CD8-positive, alpha-beta memory T cell (primary cell): ENCODE results near the gene TBC1D16. TPM values are rescaled to one million over a fixed set of nuclear protein-coding genes. Genes with fewer than 3 reads are reported as not detected.
A peak's percentile ranks its signal among the peaks of the same experiment; 100 is the strongest.

Source experiments
- CTCF ChIA-PET: fragments of 350-600 bp; sonication (Branson Sonifier 250); formaldehyde crosslinking; loops from one replicate; lab custom pipeline; 2021; ENCODE audit warnings: antibody characterized with exemption; lab: Charles Lee
- POLR2A ChIA-PET: fragments of 350-600 bp; sonication (Branson Sonifier 250); formaldehyde crosslinking; loops from one replicate; lab custom pipeline; 2021; ENCODE audit warnings: antibody characterized with exemption; lab: Charles Lee
- DNase-seq, 5 donors: peaks; one replicate each; pipeline versions ENCODE4 v3.0.0 to v3.0.0-alpha.2; 2020 to 2022; ENCODE audit warnings: mixed read lengths in 1 of 5
- H3K27ac ChIP-seq: one replicate; pipeline ENCODE4 v1.7.0; 2013; ENCODE audit warnings: low read depth, mild to moderate bottlenecking, low read length, moderate library complexity
- H3K27me3 ChIP-seq: 2 replicates; pipeline ENCODE4 v1.7.0; 2013; ENCODE audit warnings: low read length, mild to moderate bottlenecking; ENCODE audit not compliant: insufficient read depth, poor library complexity, severe bottlenecking
- H3K36me3 ChIP-seq: 2 replicates; pipeline ENCODE4 v1.7.0; 2013; ENCODE audit warnings: mild to moderate bottlenecking, low read length, moderate library complexity; ENCODE audit not compliant: insufficient read depth
- H3K4me1 ChIP-seq: 2 replicates; pipeline ENCODE4 v1.7.0; 2013; ENCODE audit warnings: mild to moderate bottlenecking, low read length, moderate library complexity; ENCODE audit not compliant: insufficient read depth
- H3K4me3 ChIP-seq: 2 replicates; pipeline ENCODE4 v1.7.0; 2013; ENCODE audit warnings: mild to moderate bottlenecking, low read length
- H3K9me3 ChIP-seq: 2 replicates; pipeline ENCODE4 v1.7.0; 2013; ENCODE audit warnings: mild to moderate bottlenecking, low read length
- H3K27ac Mint-ChIP-seq, 8 donors: one replicate each; pipeline ENCODE4 v1.8.0; 2020 to 2021; ENCODE audit warnings: mixed read lengths in 8 of 8, mild to moderate bottlenecking in 6 of 8, inconsistent platforms in 3 of 8, moderate library complexity in 3 of 8
- H3K27me3 Mint-ChIP-seq, 2 donors: one replicate each; pipeline ENCODE4 v1.8.0; 2020 to 2021; ENCODE audit warnings: mixed read lengths in 2 of 2, mild to moderate bottlenecking in 1 of 2, moderate library complexity in 1 of 2
- H3K36me3 Mint-ChIP-seq, 3 donors: one replicate each; pipeline ENCODE4 v1.8.0; 2020 to 2021; ENCODE audit warnings: mixed read lengths in 3 of 3, inconsistent platforms in 1 of 3, mild to moderate bottlenecking in 1 of 3
- H3K4me1 Mint-ChIP-seq, 3 donors: one replicate each; pipeline ENCODE4 v1.8.0; 2020 to 2021; ENCODE audit warnings: mixed read lengths in 3 of 3, inconsistent platforms in 1 of 3, mild to moderate bottlenecking in 1 of 3
- H3K4me3 Mint-ChIP-seq, 7 donors: one replicate each; pipeline ENCODE4 v1.8.0; 2020 to 2021; ENCODE audit warnings: mixed read lengths in 7 of 7, mild to moderate bottlenecking in 6 of 7, moderate library complexity in 4 of 7, inconsistent platforms in 2 of 7
- H3K9me3 Mint-ChIP-seq, 5 donors: one replicate each; pipeline ENCODE4 v1.8.0; 2020 to 2022; ENCODE audit warnings: mixed read lengths in 5 of 5, mild to moderate bottlenecking in 3 of 5, moderate library complexity in 2 of 5, inconsistent platforms in 1 of 5
- polyA plus RNA-seq: library from polyadenylated mRNA; unstranded; fragments of 300-500 nt; fragmentation: Illumina TruSeq; gene quantifications from one replicate; pipeline ENCODE4 v1.2.3, GENCODE V29; 2021
- total RNA-seq, 2 experiments: library from RNA; stranded (reverse); gene quantifications; one replicate each; pipeline ENCODE4 v1.2.3, GENCODE V29; 2021

The TBC1D16 gene
- total and polyA plus RNA-seq, 3 experiments from 2014 or later, result 0.33 to 4.3 (median 3.5) TPM

GRCh38 chr17:79942591-79943346 is 92.9 kb downstream of the TBC1D16 start:
- Histone ChIP-seq H3K9me3 (no peaks in the 10 kb centered on the region), H3K27me3 (no peaks in the 10 kb centered on the region), H3K36me3 (no peaks in the 10 kb centered on the region), H3K27ac (no peak overlapping the region), H3K4me1 (peaks cover 12% of the 10 kb centered on the region), H3K4me3 (no peak overlapping the region)
- DNase-seq, result peak in 3 of 5 donors; percentile 14 to 43 (median 27)
- peak overlapping the region in 4 of 7 donors; percentile 39 to 79 (median 54) for H3K4me3 Mint-ChIP-seq
- H3K4me1 Mint-ChIP-seq, result peaks cover 9 to 14% (median 11%) of the 10 kb centered on the region in 3 donors
- ChIA-PET CTCF (no interaction called here), POLR2A (no interaction called here)
- H3K27me3 Mint-ChIP-seq, result peaks cover 4% of the 10 kb centered on the region in 2 donors
- H3K27ac Mint-ChIP-seq, result peak overlapping the region in 6 of 8 donors; percentile 23 to 86 (median 46)
- peaks cover 0 to 2% (median 0%) of the 10 kb centered on the region in 5 donors for H3K9me3 Mint-ChIP-seq
- H3K36me3 Mint-ChIP-seq, result no peaks in the 10 kb centered on the region

- H3K9me3 ChIP-seq, result no peaks in the 10 kb centered on the region
- Mint-ChIP-seq H3K36me3 (no peaks in the 10 kb centered on the region), H3K27ac (no peak overlapping the region), H3K27me3 (peaks cover 4 to 9% of the 10 kb centered on the region in 2 donors), H3K4me3 (no peak overlapping the region), H3K4me1 (peaks cover 9 to 19% (median 19%) of the 10 kb centered on the region in 3 donors), H3K9me3 (peaks cover 0 to 2% (median 0%) of the 10 kb centered on the region in 5 donors)
- H3K4me1 ChIP-seq, result peaks cover 19% of the 10 kb centered on the region
- H3K4me3 ChIP-seq, result no peak overlapping the region
- ChIA-PET POLR2A (no interaction called here), CTCF (no interaction called here)
- no peak overlapping the region for H3K27ac ChIP-seq
- H3K36me3 ChIP-seq, result no peaks in the 10 kb centered on the region
- no peaks in the 10 kb centered on the region for H3K27me3 ChIP-seq
- peak in 1 of 5 donors; percentile 10 for DNase-seq
Observed at GRCh38 chr17:79942011-79942405, 93.7 kb downstream of the TBC1D16 start.

GRCh38 chr17:79941088-79942010 is 94.3 kb downstream of the TBC1D16 start:
- CTCF ChIA-PET, result no interaction called here
- Histone ChIP-seq H3K27ac (no peak overlapping the region), H3K4me1 (peaks cover 25% of the 10 kb centered on the region), H3K9me3 (no peaks in the 10 kb centered on the region), H3K27me3 (no peaks in the 10 kb centered on the region), H3K36me3 (no peaks in the 10 kb centered on the region), H3K4me3 (no peak overlapping the region)
- Mint-ChIP-seq H3K36me3 (no peaks in the 10 kb centered on the region), H3K27ac (peak overlapping the region in 1 of 8 donors; percentile 72), H3K9me3 (peaks cover 0 to 2% (median 0%) of the 10 kb centered on the region in 5 donors), H3K4me1 (peaks cover 9 to 25% (median 22%) of the 10 kb centered on the region in 3 donors), H3K27me3 (peaks cover 4 to 9% of the 10 kb centered on the region in 2 donors), H3K4me3 (no peak overlapping the region)
- POLR2A ChIA-PET, result no interaction called here
- no peak for DNase-seq

- H3K4me1 ChIP-seq, result peaks cover 32% of the 10 kb centered on the region
- no peak overlapping the region for H3K27ac ChIP-seq
- CTCF ChIA-PET, result no interaction called here
- Mint-ChIP-seq H3K4me3 (peak overlapping the region in 1 of 7 donors; percentile 11), H3K9me3 (peaks cover 0 to 2% (median 0%) of the 10 kb centered on the region in 5 donors), H3K4me1 (peaks cover 9 to 32% (median 30%) of the 10 kb centered on the region in 3 donors), H3K36me3 (no peaks in the 10 kb centered on the region), H3K27ac (no peak overlapping the region), H3K27me3 (peaks cover 4 to 13% of the 10 kb centered on the region in 2 donors)
- H3K27me3 ChIP-seq, result no peaks in the 10 kb centered on the region
- POLR2A ChIA-PET, result no interaction called here
- H3K9me3 ChIP-seq, result no peaks in the 10 kb centered on the region
- no peak overlapping the region for H3K4me3 ChIP-seq
- H3K36me3 ChIP-seq, result no peaks in the 10 kb centered on the region
- no peak for DNase-seq
Observed at GRCh38 chr17:79940459-79941087, 95.1 kb downstream of the TBC1D16 start.

- H3K4me1 ChIP-seq, result peaks cover 36% of the 10 kb centered on the region
- H3K36me3 Mint-ChIP-seq, result no peaks in the 10 kb centered on the region
- no peaks in the 10 kb centered on the region for H3K9me3 ChIP-seq
- ChIA-PET POLR2A (no interaction called here), CTCF (no interaction called here)
- no peak overlapping the region for H3K27ac Mint-ChIP-seq
- DNase-seq, result no peak
- H3K4me1 Mint-ChIP-seq, result peaks cover 9 to 35% (median 33%) of the 10 kb centered on the region in 3 donors
- peaks cover 0 to 2% (median 0%) of the 10 kb centered on the region in 5 donors for H3K9me3 Mint-ChIP-seq
- no peaks in the 10 kb centered on the region for H3K27me3 ChIP-seq
- no peak overlapping the region for H3K4me3 Mint-ChIP-seq
- H3K27ac ChIP-seq, result no peak overlapping the region
- no peak overlapping the region for H3K4me3 ChIP-seq
- H3K27me3 Mint-ChIP-seq, result peaks cover 4 to 14% of the 10 kb centered on the region in 2 donors
- H3K36me3 ChIP-seq, result no peaks in the 10 kb centered on the region
Observed at GRCh38 chr17:79939755-79940458, 95.8 kb downstream of the TBC1D16 start.

GRCh38 chr17:79939094-79939435 is 96.6 kb downstream of the TBC1D16 start:
- H3K36me3 ChIP-seq, result no peaks in the 10 kb centered on the region
- Mint-ChIP-seq H3K27ac (peak overlapping the region in 1 of 8 donors; percentile 38), H3K9me3 (peaks cover 0 to 2% (median 0%) of the 10 kb centered on the region in 5 donors), H3K36me3 (no peaks in the 10 kb centered on the region), H3K27me3 (peaks cover 4 to 19% of the 10 kb centered on the region in 2 donors), H3K4me3 (no peak overlapping the region), H3K4me1 (peaks cover 9 to 37% (median 37%) of the 10 kb centered on the region in 3 donors)
- no peak overlapping the region for H3K4me3 ChIP-seq
- POLR2A ChIA-PET, result no interaction called here
- DNase-seq, result no peak
- no peaks in the 10 kb centered on the region for H3K27me3 ChIP-seq
- CTCF ChIA-PET, result no interaction called here
- no peak overlapping the region for H3K27ac ChIP-seq
- H3K9me3 ChIP-seq, result no peaks in the 10 kb centered on the region
- H3K4me1 ChIP-seq, result peaks cover 36% of the 10 kb centered on the region

- no peaks in the 10 kb centered on the region for H3K36me3 Mint-ChIP-seq
- H3K9me3 Mint-ChIP-seq, result no peaks in the 10 kb centered on the region
- ChIA-PET CTCF (no interaction called here), POLR2A (no interaction called here)
- peaks cover 13 to 43% (median 42%) of the 10 kb centered on the region in 3 donors for H3K4me1 Mint-ChIP-seq
- no peaks in the 10 kb centered on the region for H3K9me3 ChIP-seq
- peak overlapping the region in 1 of 8 donors; percentile 6 for H3K27ac Mint-ChIP-seq
- H3K27me3 Mint-ChIP-seq, result peaks cover 6 to 24% of the 10 kb centered on the region in 2 donors
- no peak overlapping the region for H3K4me3 Mint-ChIP-seq
- H3K27me3 ChIP-seq, result no peaks in the 10 kb centered on the region
- no peak overlapping the region for H3K4me3 ChIP-seq
- H3K27ac ChIP-seq, result no peak overlapping the region
- no peaks in the 10 kb centered on the region for H3K36me3 ChIP-seq
- DNase-seq, result no peak
- H3K4me1 ChIP-seq, result peaks cover 36% of the 10 kb centered on the region
Observed at GRCh38 chr17:79938336-79939093, 97.2 kb downstream of the TBC1D16 start.
